ENCODE measurements around the gene UAP1L1.
"Not testable (repeated sequence)": the region's sequence is repeated elsewhere in the genome, so short reads cannot be mapped to it uniquely, and the experiment has no call there.

Gene UAP1L1, protein sequence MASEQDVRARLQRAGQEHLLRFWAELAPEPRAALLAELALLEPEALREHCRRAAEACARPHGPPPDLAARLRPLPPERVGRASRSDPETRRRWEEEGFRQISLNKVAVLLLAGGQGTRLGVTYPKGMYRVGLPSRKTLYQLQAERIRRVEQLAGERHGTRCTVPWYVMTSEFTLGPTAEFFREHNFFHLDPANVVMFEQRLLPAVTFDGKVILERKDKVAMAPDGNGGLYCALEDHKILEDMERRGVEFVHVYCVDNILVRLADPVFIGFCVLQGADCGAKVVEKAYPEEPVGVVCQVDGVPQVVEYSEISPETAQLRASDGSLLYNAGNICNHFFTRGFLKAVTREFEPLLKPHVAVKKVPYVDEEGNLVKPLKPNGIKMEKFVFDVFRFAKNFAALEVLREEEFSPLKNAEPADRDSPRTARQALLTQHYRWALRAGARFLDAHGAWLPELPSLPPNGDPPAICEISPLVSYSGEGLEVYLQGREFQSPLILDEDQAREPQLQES

DNA sequence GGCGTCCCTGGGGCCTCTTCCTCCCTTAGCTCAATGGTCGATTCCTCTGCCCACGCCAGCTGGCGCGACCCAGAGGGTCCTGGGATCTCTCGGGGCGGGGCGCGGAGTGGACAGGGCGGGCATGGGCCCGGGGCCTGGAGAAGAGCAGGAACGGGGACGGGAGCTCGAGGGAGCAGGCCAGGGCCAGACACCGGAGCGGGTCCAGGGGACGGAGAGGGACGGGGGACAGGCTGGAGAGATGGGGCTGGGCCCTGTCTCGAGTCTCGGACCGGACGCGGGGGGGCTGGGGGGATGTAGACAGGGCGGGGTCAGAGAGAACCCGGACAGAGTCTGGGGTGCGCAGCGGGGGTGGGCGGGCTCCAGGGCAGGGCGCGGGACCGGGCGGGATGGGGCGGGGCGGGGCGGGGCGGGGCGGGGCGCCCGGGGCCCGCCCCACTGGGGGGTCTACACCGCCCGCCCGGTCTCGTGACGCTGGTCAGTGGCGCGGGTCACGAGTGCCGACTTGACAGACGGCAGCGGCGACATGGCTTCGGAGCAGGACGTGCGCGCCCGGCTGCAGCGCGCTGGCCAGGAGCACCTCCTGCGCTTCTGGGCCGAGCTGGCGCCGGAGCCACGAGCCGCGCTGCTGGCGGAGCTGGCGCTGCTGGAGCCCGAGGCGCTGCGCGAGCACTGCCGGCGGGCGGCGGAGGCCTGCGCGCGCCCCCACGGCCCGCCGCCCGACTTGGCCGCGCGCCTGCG lies at the start of gene UAP1L1:
Gene UAP1L1, plus strand, starts transcription at position 508 of the 738 bp plus-strand sequence. Its CDS starts 16 bp downstream, at position 524.
- peak; percentile 40 for DNase-seq

DNA sequence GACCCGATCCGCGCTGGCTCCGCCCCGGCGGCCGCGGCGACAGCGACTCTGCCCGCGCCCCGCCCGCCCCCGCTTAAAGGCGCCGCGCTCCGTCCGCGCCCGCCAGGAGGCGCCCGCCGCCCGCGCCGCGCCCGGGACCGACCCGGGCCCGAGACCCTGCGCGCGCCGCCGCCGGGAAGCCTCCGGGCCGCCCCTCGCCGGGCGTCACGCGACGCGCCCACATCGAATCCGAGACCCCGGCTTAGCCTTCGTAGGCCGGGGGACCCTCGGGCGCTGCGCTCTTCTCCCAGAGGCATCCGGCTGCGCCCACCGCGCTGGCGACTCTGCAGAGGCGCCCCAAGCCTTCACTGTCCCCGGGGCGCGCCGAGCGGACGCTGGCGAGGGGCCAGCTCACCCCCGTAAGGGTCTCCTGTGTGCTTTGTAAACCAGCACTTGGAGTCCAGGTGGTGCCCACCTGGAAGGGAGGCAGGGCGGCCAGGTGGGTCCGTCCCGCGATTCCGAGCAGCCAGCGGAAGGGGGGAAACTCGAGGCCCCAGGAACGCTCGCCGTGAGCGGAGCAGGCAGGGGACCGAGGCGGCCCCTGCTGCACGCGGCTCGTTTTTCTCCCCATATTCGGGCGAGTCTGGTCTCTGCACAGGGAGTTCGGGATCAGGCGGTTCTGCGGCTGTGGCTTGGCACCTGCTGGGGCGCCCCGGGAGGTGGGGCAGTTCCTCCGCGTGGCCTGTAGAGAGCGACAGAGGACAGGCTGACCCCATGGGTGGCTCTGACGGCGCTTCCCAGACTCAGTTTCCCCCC lies 48.9 kb upstream of the UAP1L1 start:
- peak; percentile 60 for DNase-seq

DNA sequence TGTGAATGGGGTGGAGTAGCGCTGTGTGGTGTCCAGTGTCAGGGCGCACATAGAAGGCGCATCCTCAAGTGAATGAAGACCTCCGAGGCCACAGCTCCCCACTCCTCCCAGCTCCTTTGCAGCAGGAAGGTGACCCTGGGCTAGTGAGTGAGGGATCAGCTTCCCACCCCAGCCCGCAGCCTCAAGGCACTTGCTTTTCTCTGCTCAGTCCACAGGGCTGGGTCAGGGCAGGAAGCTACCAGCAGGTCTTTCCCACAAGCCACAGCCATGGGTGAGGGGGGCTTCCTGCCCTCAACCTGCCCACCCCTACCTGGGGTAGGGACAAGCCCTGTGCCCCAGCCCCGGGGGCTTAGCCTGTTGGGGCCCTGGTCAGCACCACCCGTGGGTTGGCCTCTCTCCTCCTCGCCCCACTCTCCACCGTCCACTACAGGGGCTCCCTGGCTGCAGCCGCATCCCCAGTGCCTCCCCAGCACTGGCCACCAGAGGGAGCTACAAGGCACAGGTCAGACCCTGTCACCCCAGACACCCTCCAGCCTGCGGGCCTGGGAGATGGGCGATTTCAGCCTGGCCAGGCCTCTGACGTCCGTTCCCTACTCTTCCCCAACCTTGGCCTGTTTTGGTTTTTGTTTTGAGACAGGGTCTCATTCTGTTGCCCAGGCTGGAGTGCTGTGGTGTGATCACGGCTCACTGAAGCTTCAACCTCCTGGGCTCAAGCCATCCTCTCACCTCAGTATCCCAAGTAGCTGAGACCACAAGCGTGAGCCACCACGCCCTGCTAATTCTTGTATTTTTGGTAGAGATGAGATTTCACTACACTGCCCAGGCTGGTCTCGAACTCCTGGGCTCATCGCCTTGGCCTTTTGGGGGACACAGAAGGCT lies 48.0 kb upstream of the UAP1L1 start:
- peak; percentile 66 for DNase-seq

DNA sequence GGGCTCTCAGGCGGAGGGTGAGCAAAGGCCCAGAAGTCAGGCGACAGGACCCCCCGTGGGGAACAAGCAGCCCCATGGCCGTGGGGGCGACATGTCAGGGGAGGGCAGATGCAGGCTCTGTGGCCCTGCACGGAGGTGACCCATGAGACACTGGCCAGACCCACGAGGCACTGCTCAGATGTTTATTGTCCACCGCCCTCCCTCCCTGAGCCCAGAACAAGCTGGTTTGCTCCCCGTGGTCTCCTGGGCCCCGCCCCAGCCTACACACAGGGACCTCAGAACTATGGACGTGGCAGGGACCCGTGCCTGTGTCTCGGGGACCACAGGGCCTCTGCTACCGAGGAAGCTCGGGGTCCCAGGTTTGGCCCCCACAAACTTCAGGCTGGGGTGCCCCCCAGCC lies 47.3 kb upstream of the UAP1L1 start:
- no peak for DNase-seq

DNA sequence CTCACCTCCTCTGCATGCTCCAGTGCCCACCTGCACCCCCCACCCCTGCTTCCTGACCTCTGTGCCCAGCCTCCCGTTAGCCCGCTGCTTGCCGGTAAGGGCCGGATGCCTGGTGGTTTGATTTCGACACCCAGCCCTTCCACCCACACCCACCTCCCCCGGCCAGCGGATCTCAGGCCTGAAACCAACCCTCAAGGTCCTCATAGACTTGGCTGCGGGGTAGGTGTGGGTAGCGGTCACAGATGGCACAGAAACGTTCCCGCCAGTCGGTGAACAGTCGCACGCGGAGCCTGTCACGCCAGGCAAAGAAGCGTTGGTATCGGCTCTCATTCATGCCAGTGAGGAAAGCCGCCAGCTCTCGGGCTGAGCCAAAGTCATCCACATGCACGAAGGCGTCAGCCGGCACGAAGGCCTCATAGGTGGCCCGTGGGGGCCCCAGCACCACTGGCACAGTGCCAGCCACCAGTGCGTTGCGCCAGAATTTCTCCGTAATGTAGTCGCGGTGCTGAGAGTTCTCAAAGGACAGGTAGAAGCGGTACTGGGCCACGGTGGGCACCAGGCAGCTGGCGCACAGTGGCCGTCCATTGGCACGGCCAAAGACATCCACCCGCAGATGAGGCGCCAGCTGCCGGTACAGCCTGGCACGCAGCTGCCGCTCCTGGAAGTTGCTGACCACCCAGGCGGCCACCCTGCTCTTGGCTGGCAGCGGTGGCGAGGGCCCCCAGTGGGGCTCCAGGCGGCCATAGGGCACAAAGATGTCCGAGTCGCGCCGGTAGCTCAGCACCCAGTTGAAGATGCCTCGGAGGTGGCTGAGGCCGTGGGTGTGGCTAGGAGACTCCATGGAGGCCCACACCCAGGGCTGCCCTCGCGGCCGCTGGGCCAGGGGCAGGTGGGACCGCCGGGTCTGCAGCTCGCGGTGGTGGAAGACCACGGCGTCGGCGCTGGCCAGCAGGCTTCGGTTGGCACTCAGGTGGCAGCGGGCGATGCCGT lies 46.5 kb upstream of the UAP1L1 start:
- peak; percentile 44 for DNase-seq

DNA sequence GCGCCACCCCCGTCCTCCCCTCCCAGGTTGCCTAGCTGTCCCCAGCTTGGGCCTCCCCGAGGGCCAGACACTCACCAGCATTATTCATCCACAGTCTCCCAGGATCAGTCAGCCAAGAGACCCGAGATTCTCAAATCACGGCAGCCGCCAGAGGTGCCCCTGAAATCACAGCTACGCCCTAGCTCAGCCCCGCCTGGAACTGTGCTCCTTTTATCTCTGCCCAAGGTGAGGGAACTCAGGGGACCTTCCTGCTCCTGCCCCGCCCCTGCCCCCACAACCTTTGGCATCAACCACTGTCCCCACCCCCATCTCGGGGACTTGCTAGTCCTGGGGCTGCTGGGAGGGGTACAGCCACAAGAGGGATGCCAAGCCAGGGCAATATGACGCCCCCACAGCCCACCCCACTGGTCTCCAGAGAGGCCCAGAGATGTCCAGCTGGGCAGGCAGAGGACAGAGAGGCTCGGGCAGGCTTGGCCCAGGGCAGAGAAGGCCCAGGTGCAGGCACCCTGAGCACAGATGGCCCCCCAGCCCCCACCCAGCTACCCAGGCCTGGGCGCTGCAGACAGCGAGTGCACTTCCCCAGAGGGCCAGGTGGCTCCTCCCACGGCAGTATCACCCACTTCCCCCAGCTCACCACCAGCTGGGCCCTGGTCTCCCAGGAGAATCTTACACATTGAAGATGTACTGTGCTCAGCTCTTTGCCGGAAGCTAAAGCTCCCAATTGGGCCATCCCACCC lies 45.2 kb upstream of the UAP1L1 start, which contains the start of gene FUT7:
Gene FUT7, minus strand, starts transcription at position 185 of the 737 bp plus-strand sequence. Its CDS starts 97 bp downstream, at position 88.
- DNase-seq: peak; percentile 48

DNA sequence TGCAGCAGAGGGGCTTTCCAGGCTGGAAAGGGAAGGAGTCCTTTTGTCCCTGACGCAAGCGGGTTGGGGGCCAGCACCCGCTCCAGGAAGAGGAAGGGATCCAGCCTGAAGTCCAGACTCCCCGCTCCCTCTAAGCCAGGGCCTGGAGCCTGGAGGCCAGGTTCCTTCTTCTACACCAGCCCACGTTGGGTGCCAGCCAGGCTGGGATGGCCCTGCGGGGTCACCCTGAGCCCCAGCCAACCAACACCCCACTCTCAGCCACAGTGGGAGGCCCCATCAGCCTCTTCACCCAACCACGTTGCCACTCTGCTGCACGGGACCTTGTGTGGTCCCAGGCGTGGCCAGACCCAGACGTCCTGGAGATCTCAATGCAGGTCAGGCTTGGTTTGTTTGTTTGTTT lies 44.5 kb upstream of the UAP1L1 start:
- no peak for DNase-seq

DNA sequence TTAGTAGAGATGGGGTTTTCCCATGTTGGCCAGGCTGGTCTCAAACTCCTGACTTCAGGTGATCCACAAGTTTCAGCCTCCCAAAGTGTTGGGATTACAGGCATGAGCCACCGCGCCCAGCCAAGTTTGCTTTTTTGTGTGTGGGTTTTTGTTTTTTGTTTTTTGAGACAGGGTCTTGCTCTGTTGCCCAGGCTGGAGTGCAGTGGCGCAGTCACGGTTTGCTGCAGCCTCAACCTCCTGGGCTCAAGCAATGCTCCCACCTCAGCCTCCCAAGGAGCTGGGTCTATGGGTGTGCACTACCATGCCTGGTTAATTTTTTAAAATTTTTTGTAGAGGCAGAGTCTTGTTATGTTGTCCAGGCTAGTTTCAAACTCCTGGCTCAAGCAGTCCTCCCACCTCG lies 43.8 kb upstream of the UAP1L1 start:
- DNase-seq: not testable (repeated sequence)

DNA sequence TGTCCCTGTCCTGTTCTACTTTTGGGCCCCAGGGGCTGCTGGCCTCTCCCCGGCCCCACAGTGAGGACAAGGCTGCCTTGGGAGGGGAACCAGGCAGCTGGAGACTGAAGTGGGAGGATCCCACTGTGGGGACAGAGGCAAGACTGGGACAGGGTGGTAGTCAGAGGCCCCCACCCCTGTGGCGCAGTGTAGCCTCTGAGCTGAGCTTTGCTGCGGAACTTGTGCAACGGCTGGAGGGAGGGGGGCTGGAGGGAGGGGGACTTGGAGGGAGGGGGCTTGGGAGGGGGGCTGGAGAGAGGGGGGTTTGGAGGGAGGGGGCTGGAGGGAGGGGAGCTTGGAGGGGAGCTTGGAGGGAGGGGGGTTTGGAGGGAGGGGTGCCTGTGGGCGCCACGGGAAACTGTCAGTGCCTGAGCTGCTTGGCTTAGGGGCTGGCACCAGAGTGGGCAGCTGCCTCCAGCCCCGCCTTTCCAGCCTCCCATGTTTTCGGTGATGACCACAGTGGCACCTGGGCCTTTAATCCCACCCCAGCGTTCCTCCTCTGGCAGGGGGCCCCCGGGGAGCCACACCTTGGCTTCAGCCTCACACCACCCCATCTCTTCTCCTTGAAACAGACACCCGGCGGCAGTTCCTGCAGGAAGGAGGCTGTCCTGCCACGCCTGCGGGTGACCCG lies 43.1 kb upstream of the UAP1L1 start:
- DNase-seq: no peak

DNA sequence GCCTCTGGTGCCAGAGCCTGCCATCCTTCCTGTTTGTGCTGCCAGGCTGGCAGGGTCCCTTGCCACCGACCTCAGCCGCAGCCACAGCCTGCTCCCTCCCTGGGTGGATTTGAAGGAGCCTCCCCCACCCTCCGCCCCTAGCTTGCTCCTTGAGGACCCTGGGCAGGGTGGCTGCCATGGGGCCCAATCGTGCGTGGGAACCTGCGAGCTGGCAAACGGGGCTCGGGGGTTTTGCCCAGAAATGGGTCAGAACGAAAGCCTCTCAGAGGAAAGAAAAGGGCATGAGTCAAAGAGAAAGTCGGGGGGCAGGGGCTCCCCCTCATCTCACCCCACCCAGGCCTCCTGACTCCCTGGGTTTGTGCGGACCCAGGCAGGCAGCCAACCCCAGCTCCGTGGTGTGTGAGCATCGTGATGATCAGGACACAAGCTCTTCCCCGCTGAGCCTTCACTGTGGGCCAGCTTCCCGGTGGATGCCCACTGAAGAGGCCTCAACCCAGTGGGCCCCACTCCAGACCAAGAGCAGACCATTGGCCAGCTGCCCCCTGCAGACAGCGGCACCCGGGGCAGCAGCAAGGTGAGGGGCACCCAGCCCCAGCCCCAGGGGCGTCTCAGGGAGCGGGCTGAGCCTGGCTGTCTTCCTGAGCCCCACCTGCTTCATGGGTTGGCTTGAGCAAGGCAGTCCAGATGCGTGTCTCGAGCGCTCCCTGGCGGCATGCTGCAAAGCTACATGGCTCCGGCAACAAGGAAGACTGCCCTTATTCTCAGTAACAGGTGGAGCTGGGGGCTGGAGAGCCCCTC lies 42.4 kb upstream of the UAP1L1 start:
- peak; percentile 88 for DNase-seq

DNA sequence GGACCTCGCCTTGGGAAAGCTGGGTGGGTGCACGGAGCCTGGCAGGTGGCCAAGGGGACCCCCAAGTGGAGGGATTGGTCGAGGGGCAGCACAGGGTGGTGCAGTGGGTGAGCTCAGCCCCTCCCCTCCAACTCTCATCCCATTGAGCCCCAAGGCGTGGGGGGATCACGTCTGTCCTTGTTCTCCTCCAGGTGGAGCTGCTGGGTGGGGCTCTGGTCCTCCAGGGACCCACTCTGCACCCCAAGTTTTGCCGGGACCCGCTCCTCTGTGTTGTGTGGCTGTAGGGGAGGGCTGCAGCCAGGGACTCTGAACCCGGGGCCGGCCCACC lies 41.8 kb upstream of the UAP1L1 start:
- no peak for DNase-seq

DNA sequence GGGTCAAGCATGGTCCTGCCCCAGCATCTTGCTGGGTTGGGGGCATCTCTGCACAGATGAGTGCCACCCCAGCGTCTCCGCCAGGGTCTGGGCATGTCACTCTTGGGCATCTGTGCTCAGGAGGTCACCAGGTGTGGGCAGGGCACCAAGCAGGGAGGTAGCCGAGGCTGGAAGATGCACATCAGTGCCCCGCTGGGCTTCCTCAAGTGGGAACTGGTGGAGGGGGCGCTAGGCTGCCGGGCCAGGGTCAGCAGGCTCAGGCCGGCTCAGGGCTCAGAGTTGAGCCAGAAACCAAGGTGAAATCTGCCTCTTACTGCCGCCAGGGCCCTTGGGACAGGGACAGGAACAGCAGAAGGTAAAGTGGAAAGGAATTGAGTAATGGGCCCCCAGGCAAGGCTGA lies 41.4 kb upstream of the UAP1L1 start:
- no peak for DNase-seq

DNA sequence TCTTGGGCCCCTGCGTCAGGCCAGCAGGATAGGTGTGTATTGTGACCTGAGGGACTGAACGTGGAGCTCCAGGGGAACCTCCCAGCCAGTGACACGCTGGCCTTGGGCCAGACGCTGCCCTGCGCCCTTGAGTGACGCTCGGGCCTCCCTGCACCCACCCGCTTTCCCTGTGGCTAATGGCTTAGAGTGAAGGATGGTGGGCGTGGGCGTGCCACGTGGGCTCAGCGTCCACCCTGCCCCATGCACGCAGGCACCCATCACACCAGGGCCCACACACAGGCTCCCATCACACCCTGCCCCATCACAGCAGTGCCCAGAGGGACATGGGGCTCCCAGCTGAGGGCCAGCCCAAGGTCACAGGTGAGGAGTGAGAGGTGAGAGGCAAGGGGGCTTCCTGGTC lies 40.3 kb upstream of the UAP1L1 start:
- no peak for DNase-seq

DNA sequence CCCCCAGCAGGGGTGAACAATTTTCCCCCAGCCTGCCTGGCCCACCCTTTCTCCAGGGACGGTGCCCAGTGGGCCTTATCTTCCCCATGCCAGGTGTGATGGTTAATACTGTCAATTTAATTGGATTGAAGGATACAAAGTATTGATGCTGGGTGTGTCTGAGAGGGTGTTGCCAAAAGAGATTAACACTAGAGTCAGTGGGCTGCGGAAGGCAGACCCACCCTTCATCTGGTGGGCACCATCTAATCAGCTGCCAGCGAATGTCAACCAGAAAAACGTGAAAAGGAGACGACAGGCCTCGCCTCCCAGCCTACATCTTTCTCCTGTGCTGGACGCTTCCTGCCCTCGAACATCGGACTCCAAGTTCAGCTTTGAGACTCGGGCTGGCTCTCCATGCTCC lies 39.8 kb upstream of the UAP1L1 start:
- no peak for DNase-seq

DNA sequence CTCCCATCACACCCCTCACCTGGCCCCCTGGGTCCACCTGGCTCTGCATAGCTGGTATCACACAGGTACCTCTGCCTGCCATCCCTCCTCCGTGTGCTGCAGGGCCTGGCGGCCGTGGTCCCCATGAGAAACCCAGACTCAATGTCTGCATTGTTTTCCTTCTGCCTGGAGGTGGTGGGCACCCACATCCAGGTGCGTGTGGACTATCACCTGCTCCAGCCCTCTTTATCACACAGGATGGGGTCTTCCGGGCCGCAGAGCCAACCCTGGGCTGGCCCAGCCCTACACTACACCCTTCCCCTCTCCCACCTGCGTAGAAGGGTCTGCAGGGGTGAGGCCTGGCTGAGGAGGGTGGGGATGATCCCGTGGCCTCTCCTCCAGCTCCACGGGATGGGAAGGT lies 38.4 kb upstream of the UAP1L1 start:
- DNase-seq: no peak

DNA sequence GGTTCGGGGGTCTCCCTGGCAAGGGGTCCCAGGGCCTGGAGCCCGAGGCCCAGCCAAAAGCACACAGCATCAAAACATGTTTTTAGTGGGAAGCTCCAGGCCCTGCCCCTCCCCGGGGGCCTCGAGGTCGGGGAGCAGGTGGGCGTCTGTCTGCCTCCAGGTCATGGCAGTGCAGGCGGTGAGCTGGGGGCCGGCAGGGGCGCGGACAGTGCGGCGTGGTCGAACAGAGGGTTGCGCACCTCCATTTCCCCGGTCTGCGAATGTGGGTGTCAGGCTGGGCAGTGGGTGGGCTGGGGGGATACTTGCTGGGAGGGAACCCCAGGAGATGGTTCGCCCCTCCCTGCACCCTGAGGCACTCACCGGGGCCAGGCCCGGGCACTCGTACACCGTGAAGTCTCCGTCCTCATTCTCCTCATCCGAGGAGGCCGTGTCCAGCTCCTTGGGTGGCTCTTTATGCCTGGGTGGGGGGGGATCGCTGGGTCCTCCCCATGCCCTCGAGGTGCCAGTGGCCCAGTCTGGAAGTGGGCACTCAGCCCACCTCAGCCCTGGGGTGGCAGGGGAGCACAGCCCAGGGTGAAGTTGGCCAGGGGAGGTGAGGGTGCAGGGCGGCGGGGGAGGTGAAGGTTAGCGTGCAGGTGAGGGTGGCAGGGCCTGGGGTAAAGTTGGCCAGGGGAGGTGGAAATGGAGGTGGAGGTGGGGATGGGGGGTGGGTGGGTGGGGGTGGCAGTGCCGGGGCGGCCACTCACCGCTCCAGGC lies 37.5 kb upstream of the UAP1L1 start:
- no peak for DNase-seq

DNA sequence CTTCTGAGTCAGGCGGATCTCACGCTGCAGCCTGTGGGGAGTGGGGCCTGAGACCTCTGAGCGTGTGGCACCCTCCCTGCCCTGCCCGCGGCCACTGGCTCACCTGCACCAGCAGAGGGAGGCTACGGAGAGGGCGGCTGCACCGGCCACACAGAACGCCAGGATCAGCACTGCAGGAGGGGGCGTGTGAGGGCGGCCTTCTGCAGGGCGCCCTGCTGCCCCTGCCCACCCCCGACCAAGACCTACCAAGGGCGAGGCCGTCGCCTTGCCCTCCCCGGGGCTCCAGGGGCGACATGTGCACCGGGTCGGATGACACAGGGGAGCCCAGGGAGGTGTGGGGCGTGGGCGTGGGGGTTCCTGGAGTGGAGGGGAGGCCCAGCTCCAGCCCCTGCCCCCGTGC lies 36.7 kb upstream of the UAP1L1 start:
- no peak for DNase-seq

DNA sequence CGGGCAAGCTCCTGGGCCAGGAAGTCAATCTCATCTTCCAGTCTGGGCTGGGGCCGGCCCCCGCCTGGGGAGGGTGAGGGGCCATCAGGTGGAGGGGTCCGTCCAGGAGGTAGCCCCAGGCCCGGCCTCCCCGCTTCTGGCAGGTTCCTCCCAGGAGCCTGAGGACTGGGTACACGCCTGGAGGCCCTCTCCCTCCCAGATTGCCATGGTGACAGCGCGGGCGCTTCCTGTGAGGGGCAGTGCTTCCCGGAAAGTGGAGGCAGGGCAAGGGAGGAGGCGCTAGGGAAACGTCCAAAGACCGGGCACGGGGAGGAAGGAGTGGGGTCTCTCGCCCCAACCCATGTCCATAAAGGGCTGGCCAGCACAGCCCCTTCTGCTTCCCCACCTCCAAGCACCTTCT lies 36.2 kb upstream of the UAP1L1 start:
- DNase-seq: no peak
